ENCODE data around the gene MYH9. TPM values are rescaled to one million over a fixed set of nuclear protein-coding genes. Genes with fewer than 3 reads are reported as not detected.
"Not testable (repeated sequence)": the region's sequence is repeated elsewhere in the genome, so short reads cannot be mapped to it uniquely, and the experiment has no call there.

Gene MYH9
- total RNA-seq, 2 experiments from 2014 or later = 112 to 223 TPM

GRCh38 chr22:36430863-36431262 lies 43.1 kb upstream of the MYH9 start:
- Histone ChIP-seq H3K27ac (ENCODE audit: low read depth, low read length, poor library complexity, severe bottlenecking) (no peak overlapping the region), H3K9me2 (ENCODE audit: insufficient read depth, low read length) (no peaks in the 10 kb centered on the region), H2AFZ (ENCODE audit: low read length) (no peak overlapping the region), H3K4me2 (ENCODE audit: low read length) (no peak overlapping the region), H3K4me3 (ENCODE audit: low read depth, low read length, poor library complexity, severe bottlenecking) (no peak overlapping the region), H3K79me2 (ENCODE audit: insufficient read depth, low read depth, low read length) (no peaks in the 10 kb centered on the region), H4K20me1 (ENCODE audit: insufficient read depth, low read length) (no peaks in the 10 kb centered on the region), H3K9me3 (ENCODE audit: low read length) (no peaks in the 10 kb centered on the region), H3K4me1 (ENCODE audit: insufficient read depth, low read length, poor library complexity, severe bottlenecking) (peaks cover 9% of the 10 kb centered on the region), H3K36me3 (ENCODE audit: insufficient read depth, low read length) (no peaks in the 10 kb centered on the region)
- CTCF ChIA-PET (ENCODE audit: unreplicated experiment) = no interaction called here
- DNase-seq (ENCODE audit: low spot score) = no peak
- intact Hi-C loops (cut with micrococcal nuclease; ENCODE audit: unreplicated experiment) = no loop called here
- no peak for TF ChIP-seq EZH2phosphoT487 (IDR thresholded peaks at IDR 0.05; ENCODE audit: borderline replicate concordance, low read depth, low read length)
- TF ChIP-seq CTCF (conservative IDR thresholded peaks at IDR 0.05; ENCODE audit: low read length) = no peak
- no TSS peak for BruUV-seq (replicated peaks)
- POLR2A ChIA-PET = no interaction called here

- H3K9me2 ChIP-seq (ENCODE audit: insufficient read depth, low read length); BruUV-seq (replicated peaks); H3K4me2 ChIP-seq (ENCODE audit: low read length); H3K9me3 ChIP-seq (ENCODE audit: low read length); H3K36me3 ChIP-seq (ENCODE audit: insufficient read depth, low read length); H3K4me3 ChIP-seq (ENCODE audit: low read depth, low read length, poor library complexity, severe bottlenecking); H3K27ac ChIP-seq (ENCODE audit: low read depth, low read length, poor library complexity, severe bottlenecking); H2AFZ ChIP-seq (ENCODE audit: low read length); H4K20me1 ChIP-seq (ENCODE audit: insufficient read depth, low read length); H3K4me1 ChIP-seq (ENCODE audit: insufficient read depth, low read length, poor library complexity, severe bottlenecking); DNase-seq (ENCODE audit: low spot score); intact Hi-C loops (cut with micrococcal nuclease; ENCODE audit: unreplicated experiment); H3K79me2 ChIP-seq (ENCODE audit: insufficient read depth, low read depth, low read length); CTCF ChIA-PET (ENCODE audit: unreplicated experiment): not testable (repeated sequence)
- POLR2A ChIA-PET = interaction anchor here (0.9 kb wide), 1 partner anchor 30 kb away, joined by 3 read pairs; no protein-coding TSS in a partner anchor
These were observed 40.2 kb upstream of the MYH9 start for GRCh38 chr22:36427952-36428351.

GRCh38 chr22:36425977-36426523 lies 38.3 kb upstream of the MYH9 start:
- no peak overlapping the region for H3K27ac ChIP-seq (ENCODE audit: low read depth, low read length, poor library complexity, severe bottlenecking)
- H3K4me2 ChIP-seq (ENCODE audit: low read length) = no peak overlapping the region
- peaks cover 5% of the 10 kb centered on the region for H3K4me1 ChIP-seq (ENCODE audit: insufficient read depth, low read length, poor library complexity, severe bottlenecking)
- intact Hi-C loops (cut with micrococcal nuclease; ENCODE audit: unreplicated experiment) = no loop called here
- no peaks in the 10 kb centered on the region for H4K20me1 ChIP-seq (ENCODE audit: insufficient read depth, low read length)
- no peaks in the 10 kb centered on the region for H3K79me2 ChIP-seq (ENCODE audit: insufficient read depth, low read depth, low read length)
- ChIA-PET CTCF (ENCODE audit: unreplicated experiment) (interaction anchor here (0.6 kb wide), 1 partner anchor 159 kb away, joined by 3 read pairs; no protein-coding TSS in a partner anchor), POLR2A (interaction anchor here (0.6 to 1.3 kb wide), 2 partner anchors 16 to 95 kb away, joined by 3 read pairs; no protein-coding TSS in a partner anchor)
- no peaks in the 10 kb centered on the region for H3K9me2 ChIP-seq (ENCODE audit: insufficient read depth, low read length)
- H3K4me3 ChIP-seq (ENCODE audit: low read depth, low read length, poor library complexity, severe bottlenecking) = no peak overlapping the region
- TF ChIP-seq EZH2phosphoT487 (IDR thresholded peaks at IDR 0.05; ENCODE audit: borderline replicate concordance, low read depth, low read length) (no peak), CTCF (conservative IDR thresholded peaks at IDR 0.05; ENCODE audit: low read length) (no peak)
- no peaks in the 10 kb centered on the region for H3K36me3 ChIP-seq (ENCODE audit: insufficient read depth, low read length)
- BruUV-seq (replicated peaks) = no TSS peak
- H2AFZ ChIP-seq (ENCODE audit: low read length) = no peak overlapping the region
- no peaks in the 10 kb centered on the region for H3K9me3 ChIP-seq (ENCODE audit: low read length)
- no peak for DNase-seq (ENCODE audit: low spot score)
